Neural crest cell (in vitro differentiated cells): ENCODE data around the gene RPP25L. TPM values are rescaled to one million over a fixed set of nuclear protein-coding genes. Genes with fewer than 3 reads are reported as not detected.

Experiments
- DNase-seq: peaks from one replicate; pipeline ENCODE4 v3.0.0; 2021; ENCODE audit warnings: low read depth, mixed read lengths, low spot score
- H3K27ac Mint-ChIP-seq: one replicate; pipeline ENCODE4 v1.8.0; 2021; ENCODE audit warnings: mild to moderate bottlenecking, mixed read lengths; ENCODE audit not compliant: unreplicated experiment
- H3K27me3 Mint-ChIP-seq: 2 replicates; pipeline ENCODE4 v1.8.0; 2021; ENCODE audit warnings: low read depth, mild to moderate bottlenecking, mixed read lengths
- H3K36me3 Mint-ChIP-seq: 2 replicates; pipeline ENCODE4 v1.8.0; 2021; ENCODE audit warnings: low read depth, mild to moderate bottlenecking, mixed read lengths
- H3K4me1 Mint-ChIP-seq: 2 replicates; pipeline ENCODE4 v1.8.0; 2021; ENCODE audit warnings: mixed read lengths
- H3K4me3 Mint-ChIP-seq: one replicate; pipeline ENCODE4 v1.8.0; 2021; ENCODE audit warnings: mild to moderate bottlenecking, mixed read lengths
- H3K9me3 Mint-ChIP-seq: 2 replicates; pipeline ENCODE4 v1.8.0; 2021; ENCODE audit warnings: mixed read lengths
- CTCF ChIP-seq: fragments of 200-600 bp; sonication (generic); conservative IDR thresholded peaks from 2 replicates; pipeline ENCODE4 v1.5.0; 2021; ENCODE audit warnings: antibody characterized with exemption, mild to moderate bottlenecking
- total RNA-seq: library from RNA; stranded (reverse); gene quantifications from 2 replicates; pipeline ENCODE4 v1.2.1, GENCODE V29; 2021

The RPP25L gene
- total RNA-seq, 1 donor from 2014 or later = 22.7 TPM

DNA sequence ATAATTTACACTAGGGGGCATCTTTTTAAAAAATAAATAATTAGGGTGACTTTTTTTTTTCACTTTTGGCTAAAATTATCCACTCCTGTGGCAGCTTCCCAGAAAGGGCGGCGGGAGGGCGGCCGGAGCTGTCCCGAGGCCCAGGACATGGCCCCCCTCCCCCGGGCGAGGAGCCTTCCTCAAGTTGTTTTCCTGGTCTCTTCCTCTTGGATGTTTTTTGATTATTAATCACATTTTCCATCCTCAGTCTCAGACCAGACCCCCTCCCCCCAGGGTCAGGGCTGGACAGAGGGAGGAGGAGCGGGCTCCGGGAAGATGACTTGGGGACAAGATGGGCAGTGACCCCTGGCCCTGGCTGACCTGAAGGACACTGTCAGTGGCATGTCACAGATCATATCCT is 17.7 kb downstream of the RPP25L start:
- Mint-ChIP-seq H3K9me3 (no peaks in the 10 kb centered on the region), H3K27ac (no peak overlapping the region), H3K4me1 (peaks cover 11% of the 10 kb centered on the region), H3K36me3 (no peaks in the 10 kb centered on the region), H3K4me3 (no peak overlapping the region), H3K27me3 (peaks cover 43% of the 10 kb centered on the region)
- DNase-seq = no peak
- no peak for TF ChIP-seq CTCF

- Mint-ChIP-seq H3K9me3 (no peaks in the 10 kb centered on the region), H3K4me3 (peak overlapping the region; percentile 76), H3K27me3 (peaks cover 54% of the 10 kb centered on the region), H3K4me1 (peaks cover 20% of the 10 kb centered on the region), H3K36me3 (no peaks in the 10 kb centered on the region), H3K27ac (no peak overlapping the region)
- no peak for TF ChIP-seq CTCF
- DNase-seq = no peak
Measured at GRCh38 chr9:34592895-34593601, 18.8 kb downstream of the RPP25L start.

- H3K9me3 Mint-ChIP-seq = no peaks in the 10 kb centered on the region
- peaks cover 54% of the 10 kb centered on the region for H3K27me3 Mint-ChIP-seq
- H3K36me3 Mint-ChIP-seq = no peaks in the 10 kb centered on the region
- TF ChIP-seq CTCF = peak; percentile 26
- DNase-seq = no peak
- peak overlapping the region; percentile 76 for H3K4me3 Mint-ChIP-seq
- peaks cover 29% of the 10 kb centered on the region for H3K4me1 Mint-ChIP-seq
- H3K27ac Mint-ChIP-seq = no peak overlapping the region
Measured at GRCh38 chr9:34591917-34592866, 19.7 kb downstream of the RPP25L start.

DNA sequence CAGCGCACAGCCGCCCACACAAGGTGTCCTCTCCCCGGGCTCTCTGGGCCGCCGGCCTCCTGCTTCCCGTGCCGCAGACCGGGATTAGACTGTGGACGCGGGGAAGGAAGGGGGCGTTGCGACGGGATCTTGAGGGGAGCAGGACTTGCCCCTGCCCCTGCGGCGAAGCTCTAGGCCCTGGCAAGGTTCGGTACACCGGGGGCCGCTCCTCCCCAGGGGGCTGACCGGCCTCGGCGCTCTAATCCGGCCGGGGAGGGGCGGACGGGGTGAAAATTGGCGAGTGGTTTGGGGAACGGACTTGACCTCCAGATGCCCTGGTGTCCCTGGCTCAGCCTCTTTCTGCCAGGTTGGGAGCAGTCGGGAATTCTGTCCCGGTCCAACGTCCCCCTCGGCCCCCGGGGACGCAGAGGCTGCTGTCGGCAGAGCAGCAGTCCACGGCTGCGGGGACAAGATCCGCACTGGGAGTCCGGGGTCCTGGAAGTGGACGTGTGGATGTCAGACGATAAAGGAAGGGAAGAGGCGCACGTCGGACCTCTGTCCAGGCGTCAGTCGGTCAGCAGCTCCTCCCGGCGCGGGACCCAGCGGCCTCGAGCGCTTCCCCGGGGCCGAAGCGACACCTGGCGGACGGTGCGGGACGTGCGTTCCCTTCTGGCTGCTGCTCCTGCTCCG is 20.5 kb downstream of the RPP25L start:
- H3K36me3 Mint-ChIP-seq = no peaks in the 10 kb centered on the region
- TF ChIP-seq CTCF = peak; percentile 94
- H3K27me3 Mint-ChIP-seq = peaks cover 55% of the 10 kb centered on the region
- H3K27ac Mint-ChIP-seq = no peak overlapping the region
- peaks cover 37% of the 10 kb centered on the region for H3K4me1 Mint-ChIP-seq
- no peaks in the 10 kb centered on the region for H3K9me3 Mint-ChIP-seq
- peak overlapping the region; percentile 86 for H3K4me3 Mint-ChIP-seq
- peak; percentile 96 for DNase-seq
